HG03175 (cell line): ENCODE data around the gene NDUFB11.

Experiments
- ATAC-seq: cut with Tn5 transposase; IDR thresholded peaks from one replicate; pipeline ENCODE4 v1.9.1; 2021; ENCODE audit warnings: mild to moderate bottlenecking, moderate library complexity; ENCODE audit not compliant: unreplicated experiment

The NDUFB11 gene

DNA sequence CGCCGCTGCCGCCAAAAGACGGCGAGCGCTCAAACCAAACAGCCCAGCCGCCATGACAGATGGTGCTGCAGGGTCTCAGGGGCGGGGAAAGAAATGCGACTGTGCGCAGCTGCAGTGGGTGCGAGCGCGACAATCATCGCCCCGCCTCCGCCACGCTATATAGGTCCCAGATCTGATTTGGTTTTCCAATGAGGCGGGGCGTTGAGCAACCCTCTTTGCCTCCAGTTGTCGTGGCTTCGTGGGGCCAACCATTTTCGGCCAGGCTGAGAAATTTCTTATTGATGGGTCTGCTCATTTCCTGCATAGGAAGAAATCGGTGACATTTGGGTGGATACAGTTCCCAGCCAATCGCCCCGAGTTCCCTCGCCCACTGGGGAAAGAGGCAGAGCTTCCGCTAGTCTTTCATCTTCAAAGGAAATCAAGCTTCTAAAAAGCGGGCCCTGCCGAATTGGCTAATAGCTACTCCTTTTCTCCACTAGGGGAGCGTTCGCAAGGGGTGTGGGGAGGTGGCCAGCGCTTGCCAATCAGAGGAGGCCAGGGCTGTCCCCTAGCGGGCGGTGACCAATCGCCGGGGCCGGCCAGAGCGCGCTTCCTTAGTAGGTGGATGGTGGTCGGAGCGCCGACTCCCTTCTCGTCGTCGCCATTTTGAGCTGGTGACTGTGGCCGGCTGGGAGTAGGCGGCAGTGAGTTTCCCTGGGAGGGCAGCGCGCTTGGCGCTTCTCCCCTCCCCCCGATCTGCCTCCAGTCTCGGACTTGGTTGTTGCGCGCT is at the start of gene NDUFB11, which contains the start of gene RBM10:
TSS of gene NDUFB11 (minus strand) at position 77 of the 769 bp plus-strand sequence. CDS start at position 54, 23 bp downstream.
TSS of gene RBM10 (plus strand) at position 596 of the 769 bp plus-strand sequence. CDS start 2,261 bp downstream, outside the sequence.
- peak; percentile 93 for ATAC-seq

DNA sequence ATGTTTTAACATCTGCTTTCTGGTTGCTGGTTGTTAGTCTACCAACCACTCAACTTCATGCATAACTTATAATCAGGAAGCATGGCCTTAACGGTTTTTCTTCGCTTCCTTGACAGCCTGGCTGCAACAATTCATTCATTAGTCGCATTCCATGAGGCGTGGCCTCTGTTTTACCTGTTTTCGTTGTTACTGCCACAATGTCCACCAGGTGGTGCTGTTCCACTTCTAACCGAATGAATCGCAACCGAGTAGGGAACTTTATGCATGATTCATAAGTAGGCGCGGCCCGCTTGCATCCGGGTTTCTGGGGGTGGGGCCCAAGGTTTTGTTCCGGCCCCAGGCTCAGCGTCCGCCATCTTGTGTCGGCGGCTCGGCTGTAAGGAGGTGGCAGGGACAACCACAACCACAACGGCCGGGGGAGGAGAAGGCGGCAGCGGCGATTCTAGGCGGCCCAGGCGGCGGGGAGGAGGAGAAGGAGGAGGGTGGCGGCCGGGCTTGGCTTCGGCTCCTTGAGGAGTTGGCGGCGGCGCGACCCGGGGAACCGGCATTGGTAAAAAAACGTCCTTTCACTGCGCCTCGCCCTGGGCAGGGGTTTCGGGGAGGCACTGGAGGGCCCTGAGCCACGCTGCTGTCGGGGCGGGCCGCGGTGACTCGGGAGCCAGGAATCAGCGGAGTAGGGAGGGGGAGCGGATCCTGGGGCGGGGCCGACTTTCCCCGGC is 49.1 kb upstream of the NDUFB11 start, which contains the start of gene UBA1:
TSS of gene UBA1 (plus strand) at position 355 of the 719 bp plus-strand sequence. CDS start 4,974 bp downstream, outside the sequence.
- ATAC-seq, result peak; percentile 57

DNA sequence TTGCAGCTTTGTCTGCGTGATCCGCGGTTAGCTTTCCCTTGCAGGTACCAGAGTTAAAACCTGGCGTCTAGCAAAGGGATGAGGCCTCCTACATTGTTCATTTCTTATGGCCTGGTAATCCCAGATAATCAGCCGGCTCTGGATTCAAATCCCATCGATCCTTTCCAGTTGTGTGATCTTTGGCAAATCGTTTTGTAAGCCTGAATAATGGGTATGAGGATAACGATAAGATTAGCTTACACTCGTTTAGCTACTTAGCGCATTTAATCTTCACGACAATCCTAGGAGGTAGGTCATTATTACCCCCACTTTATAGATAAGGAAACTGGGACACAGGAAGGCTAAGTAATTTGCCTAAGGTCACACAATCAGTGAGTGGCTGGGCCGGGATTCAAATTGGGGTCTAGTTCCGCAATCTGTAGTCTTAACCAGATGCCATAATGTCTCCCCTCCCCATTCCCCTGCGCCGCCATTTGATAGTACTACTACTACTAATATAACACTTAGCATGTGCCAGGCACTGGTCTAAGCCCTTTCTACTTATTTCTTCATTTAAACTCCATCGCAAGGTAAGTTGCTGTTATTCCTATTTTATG is 47.4 kb upstream of the NDUFB11 start:
- ATAC-seq, result no peak

DNA sequence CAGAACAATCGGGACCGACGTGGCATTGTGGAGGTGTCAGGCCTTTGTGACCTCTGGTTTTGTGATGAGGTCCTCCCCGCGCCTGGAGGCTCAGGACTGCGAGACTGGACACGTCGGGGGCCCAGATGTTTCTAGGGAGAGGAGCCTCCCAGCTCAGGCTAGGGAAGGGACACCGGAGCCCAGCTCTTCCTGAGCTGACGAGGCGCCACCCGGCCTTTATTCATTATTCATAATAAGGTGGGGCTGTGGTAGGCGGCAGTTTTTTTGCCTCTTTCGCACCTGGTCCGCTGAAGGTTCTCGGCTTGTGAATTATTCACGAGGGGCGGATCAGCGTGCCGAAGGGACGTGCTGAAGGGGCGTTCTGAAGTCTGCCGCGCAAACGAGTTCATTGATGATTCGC is 46.8 kb upstream of the NDUFB11 start:
- peak; percentile 27 for ATAC-seq

DNA sequence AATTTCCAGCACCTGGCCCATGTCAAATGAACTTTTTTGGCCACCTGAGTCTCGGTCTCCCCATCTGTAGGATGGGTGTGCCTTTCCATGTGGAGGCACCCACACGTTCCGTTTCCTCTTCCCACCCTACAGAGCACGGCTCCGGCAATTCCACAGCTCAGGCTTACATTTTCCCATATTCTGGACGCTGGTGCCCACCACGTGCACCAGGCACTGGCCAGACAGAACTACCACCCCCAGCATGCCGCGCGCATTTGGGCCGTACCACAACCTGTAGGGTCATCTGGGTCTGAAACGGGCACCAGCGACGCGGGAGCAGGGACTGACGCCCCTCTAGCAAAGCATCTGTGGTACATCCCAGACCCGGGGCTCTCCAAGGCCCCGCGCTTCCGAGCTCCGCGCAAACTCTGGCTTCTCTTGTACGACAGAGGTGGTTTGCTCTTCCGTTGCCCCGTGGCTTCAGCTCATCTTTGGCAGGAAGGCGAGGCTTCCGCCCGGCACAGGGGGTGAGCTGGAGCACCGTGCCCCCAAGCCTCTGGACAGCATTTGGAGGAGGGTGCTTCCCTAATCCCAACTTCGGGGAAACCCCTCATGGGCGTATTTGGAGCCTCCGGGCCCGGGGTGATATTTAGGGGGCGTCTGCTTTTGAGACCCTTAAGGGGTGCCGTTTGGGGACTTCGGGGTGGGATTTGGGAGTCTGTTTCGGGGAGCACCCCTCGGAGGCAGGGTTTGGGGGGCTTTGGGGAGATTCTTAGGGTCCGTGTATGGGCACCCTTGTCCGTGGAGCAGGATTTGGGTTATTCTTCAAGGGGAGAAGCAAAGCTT is 46.2 kb upstream of the NDUFB11 start:
- peak; percentile 63 for ATAC-seq

DNA sequence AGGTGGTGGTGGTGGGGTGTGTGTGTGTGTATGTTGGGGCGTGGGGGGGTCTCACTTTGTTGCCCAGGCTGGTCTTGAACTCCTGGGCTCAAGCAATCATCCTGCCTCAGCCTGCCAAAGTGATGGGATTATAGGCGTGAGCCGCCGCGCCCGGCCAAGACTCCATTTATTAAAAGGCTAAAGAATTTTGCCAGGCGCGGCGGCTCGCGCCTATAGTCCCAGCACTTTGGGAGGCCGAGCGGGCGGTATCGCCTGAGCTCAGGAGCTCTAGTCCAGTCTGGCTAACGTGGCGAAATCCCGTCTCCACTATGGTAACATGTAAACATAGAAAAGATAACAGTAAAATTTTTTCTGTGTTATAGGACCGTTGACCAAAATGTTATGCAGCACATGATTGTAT is 45.4 kb upstream of the NDUFB11 start:
- no peak for ATAC-seq

DNA sequence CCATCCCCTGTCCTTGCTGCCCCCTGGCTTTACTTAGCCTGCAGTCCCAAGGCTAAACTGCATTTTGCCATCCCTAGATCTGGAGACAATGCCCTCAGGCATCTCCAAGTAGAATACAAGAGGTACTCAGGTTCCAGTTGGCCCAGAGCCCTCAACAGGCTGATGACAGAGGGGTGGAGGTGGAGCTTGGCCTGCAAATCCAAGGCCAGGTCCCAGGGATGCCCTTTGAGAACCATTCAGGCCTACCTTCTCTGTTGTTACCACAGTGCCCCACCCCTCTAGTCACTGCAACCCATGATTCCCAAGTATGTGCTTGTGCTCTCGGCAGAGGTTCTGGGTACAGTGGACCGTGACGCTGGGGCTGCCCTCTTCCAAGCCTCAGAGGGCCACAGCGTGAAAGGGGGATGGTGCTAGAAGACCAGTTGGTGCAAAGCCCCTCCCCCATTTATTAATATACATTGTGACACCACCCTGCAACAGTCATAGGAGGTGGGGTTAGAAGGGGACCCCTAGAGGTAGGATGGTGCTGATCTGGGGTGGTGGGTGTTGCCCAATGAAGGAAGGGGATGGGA is 42.7 kb upstream of the NDUFB11 start:
- no peak for ATAC-seq

DNA sequence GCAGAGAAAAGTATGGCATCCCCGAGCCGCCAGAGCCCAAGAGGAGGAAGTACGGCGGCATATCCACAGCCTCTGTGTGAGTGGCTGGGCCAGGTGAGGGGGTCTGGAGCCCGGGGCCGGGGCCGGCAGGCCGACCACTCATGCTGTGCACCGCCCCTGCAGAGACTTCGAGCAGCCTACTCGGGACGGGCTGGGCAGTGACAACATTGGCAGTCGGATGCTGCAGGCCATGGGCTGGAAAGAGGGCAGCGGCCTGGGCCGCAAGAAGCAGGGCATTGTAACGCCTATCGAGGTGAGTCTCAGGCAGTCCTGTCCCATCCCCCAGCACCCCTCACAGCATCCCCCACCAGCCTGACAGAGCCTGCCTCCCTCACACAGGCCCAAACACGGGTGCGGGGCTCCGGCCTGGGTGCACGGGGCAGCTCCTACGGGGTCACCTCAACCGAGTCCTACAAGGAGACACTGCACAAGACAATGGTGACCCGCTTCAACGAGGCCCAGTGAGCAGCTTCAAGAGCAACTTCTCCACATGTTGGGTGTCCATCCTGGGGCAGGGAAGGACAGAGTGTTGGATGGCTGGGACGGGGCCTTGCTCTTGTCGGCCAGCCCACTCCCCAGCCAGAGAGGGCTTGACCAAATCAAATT is 41.7 kb upstream of the NDUFB11 start:
- ATAC-seq, result no peak

DNA sequence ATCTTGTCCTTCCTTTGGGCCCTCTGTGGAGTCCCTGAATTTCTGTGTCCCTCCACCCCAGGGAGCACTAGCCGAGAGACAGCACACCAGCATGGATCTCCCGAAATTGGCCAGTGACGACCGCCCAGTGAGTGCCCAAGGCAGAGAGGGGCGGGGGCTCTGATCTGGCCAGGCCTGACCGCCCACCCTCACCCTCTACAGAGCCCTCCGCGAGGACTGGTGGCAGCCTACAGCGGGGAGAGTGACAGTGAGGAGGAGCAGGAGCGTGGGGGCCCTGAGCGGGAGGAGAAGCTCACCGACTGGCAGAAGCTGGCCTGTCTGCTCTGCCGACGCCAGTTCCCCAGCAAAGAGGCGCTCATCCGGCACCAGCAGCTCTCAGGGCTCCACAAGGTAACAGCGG is 40.7 kb upstream of the NDUFB11 start:
- no peak for ATAC-seq

DNA sequence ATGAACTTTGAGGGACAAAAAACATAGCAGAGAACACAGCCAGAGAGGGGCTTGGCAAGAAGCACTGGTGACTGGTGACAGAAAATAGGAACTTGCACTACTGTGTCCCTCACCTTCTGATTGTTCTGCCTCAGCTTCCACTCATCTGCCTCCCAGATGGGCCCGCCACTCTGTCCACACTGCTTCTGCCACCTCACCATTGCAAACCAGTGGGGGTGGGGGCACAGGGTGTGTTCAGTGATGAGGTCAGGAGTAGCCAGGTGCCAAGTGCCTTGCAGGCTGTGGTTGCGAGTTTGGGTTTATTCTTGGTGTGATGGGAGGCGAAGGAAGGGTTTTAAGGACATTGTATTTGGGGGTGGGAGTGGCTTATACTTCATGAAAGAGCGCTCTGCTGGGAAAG is 40.0 kb upstream of the NDUFB11 start:
- ATAC-seq, result no peak

DNA sequence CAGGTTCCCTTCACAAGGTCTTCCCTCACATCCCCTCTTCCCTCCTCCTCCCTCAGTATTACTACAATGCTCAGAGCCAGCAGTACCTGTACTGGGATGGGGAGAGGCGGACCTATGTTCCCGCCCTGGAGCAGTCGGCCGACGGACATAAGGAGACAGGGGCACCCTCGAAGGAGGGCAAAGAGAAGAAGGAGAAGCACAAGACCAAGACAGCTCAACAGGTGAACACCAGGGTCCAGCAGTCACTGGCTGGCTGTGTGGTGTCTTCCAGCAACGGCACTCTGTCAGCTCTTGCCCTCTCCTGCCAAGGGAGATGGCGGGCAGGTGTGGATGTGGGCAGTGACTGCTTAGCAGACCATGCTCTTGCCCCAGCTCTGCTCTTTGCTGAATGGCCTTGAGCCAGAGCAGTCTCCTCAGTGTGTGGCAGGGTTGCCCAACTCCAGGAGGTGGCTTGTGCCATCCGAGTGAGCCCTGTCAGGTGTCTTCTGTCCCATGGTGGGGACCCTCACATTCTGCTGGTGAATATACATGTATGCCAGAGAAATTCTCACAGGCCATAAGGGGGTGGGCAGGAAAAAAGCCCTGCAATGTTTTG is 37.7 kb upstream of the NDUFB11 start:
- no peak for ATAC-seq

DNA sequence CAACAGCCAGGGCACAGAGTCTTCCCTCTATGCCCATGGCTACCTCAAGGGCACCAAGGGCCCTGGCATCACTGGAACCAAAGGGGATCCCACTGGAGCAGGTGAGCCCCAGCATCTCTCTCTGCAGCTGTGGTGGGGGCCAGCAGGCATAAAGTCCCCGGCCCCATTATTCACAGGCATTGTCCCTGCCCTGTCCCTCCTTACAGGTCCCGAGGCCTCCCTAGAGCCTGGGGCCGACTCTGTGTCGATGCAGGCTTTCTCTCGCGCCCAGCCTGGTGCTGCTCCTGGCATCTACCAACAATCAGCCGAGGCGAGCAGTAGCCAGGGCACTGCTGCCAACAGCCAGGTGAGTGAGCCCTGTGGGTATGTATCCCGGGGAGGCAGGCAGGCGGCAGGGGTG is 36.8 kb upstream of the NDUFB11 start:
- no peak for ATAC-seq

DNA sequence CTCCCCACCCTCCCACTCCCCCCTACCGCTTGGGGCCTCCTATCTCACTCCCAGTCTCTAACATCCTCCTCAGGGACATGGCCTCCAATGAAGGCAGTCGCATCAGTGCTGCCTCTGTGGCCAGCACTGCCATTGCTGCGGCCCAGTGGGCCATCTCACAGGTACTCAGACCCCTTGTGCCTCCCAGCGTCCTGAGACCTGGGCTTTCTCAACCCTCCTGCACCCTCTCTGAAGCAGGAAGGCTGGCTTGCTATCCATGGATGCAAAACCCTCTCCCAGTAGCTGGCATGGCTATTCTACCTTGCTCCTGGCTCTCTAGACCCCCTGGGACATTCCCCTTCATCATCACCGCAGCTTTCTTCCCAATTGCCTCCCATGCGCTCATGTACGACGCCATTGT is 35.8 kb upstream of the NDUFB11 start:
- no peak for ATAC-seq

DNA sequence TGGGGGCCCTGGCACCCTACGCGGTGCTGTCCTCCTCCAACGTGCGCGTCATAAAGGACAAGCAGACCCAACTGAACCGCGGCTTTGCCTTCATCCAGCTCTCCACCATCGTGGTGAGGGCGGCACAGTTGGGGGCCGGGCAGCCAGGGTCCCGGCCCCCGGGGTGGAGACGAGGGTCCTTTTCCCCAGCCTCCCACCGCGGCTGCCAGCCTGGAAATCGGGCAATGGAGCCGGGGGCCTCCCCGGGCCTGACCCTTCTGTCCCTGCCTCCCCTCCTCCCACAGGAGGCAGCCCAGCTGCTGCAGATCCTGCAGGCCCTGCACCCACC is 35.4 kb upstream of the NDUFB11 start:
- ATAC-seq, result no peak

DNA sequence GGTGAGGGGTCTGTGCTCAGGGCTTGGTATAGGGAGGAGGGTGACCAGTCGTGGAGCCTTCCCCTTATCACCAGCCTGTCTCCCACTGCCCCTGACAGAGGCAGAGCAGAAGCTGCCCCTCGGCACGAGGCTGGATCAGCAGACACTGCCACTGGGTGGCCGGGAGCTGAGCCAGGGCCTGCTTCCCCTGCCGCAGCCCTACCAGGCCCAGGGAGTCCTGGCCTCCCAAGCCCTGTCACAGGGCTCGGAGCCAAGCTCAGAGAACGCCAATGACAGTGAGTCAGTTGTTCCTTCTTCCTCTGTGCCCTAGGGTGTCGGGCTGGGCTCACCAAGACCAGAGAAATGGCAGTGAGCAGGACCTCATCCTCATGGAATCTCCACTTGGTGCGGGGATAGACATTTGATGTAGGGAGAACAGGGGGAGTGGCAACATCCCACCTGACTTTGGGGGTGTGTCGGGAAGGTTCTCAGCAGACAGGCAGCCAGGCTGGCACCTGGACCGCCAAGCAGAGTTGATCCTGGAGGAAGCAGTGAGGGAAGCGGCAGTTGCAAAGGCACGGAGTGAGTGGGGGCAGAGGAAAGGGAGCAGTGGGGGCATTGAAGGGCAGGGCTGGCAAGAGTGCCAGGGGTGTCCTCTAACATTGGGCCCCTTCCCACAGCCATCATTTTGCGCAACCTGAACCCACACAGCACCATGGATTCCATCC is 34.9 kb upstream of the NDUFB11 start:
- no peak for ATAC-seq

DNA sequence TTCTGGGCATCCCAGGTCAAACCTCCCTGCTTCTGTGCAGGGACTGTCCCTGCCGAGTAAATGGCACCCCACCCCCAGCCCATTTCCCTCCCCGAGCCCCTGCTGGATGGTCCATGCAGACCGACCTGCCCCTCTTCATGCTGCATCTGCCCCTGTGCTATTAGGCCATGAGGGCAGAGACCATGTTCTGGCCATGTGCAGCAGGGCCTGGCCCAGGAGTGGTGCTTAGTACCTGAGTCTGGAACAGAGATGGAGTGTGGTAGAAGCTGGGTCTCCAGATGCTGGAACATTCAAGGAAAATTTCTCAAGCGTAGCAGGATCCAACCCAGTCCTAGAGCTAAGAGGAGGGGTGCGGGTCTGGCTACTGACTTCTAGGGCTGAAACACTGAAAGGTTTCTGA is 33.8 kb upstream of the NDUFB11 start:
- ATAC-seq, result no peak

DNA sequence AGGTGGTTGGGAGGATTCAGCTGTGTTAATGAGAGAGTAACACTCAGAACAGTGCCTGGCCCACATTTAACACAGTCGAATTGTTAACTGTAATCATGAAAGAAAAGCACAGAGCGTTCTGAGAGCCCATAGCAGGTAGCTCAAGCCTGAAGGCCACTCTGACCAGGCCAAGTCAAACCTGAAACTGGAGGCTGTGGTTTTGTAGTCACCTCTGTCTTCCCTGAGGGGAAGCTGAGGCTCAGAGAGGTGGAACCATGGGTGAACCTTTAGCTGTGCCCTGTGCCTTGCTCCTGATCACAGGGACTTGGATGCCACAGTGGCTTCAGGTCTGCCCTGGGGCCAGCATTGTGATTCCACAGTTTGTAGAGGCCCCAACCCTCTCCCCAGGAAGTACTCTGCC is 32.6 kb upstream of the NDUFB11 start:
- ATAC-seq, result no peak

DNA sequence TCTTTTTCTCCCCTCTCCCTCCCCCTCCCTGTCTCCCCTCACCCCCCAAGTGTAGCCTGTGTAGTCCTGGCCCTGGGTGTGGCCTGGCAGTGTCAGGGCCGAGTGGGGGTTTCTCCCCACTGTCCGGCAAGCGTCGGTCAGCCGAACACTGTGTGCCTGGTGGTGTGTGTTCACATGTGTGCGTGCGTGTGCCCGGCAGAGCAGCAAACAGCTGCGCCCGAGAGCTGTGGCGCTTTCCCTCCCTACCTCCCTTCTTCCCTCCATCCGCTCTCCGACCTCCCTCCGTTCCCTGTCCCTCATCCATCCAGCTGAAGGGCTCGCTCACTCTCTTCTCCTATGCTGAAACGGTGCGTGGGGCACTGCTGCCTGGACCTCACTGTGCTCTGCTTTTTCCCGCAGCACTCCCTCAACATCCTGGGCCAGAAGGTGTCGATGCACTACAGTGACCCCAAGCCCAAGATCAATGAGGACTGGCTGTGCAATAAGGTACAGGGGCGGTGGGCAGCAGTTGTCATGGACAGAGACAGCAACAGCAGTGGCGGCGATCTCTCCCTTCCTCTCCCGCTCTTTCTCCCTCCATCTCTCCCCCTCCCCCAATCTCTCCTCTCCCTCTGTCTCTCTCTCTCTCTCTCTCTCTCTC is 31.7 kb upstream of the NDUFB11 start:
- no peak for ATAC-seq

DNA sequence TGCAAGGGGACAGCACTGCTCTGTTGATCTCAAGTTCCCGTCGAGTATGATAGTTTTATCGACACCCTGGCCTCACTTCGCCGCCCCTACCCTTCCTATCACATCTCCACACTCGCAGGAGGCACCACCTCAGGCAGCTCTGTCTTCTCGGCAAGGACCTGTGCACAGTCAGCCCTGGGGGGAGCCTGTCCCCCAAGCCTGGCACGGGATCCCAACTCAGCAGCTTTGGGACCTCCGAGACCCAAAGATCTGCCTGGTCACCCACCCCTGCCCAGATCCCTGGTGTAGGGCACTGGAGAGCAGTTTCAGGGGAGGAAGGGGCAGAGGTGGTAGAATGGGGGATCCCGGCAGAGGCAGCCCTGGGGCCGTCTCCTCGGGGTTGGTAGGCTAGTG is 31.1 kb upstream of the NDUFB11 start:
- ATAC-seq, result no peak
